HG03064 (cell line): ENCODE results near the gene TUBA8.
"Not testable (repeated sequence)": the region's sequence is repeated elsewhere in the genome, so short reads cannot be mapped to it uniquely, and the experiment has no call there.

Source experiments
- ATAC-seq: cut with Tn5 transposase; IDR thresholded peaks from one replicate; pipeline ENCODE4 v1.9.1; 2021; ENCODE audit warnings: low read depth; ENCODE audit not compliant: unreplicated experiment

The TUBA8 gene

GRCh38 chr22:18123476-18124025 is 12.9 kb downstream of the TUBA8 start:
- ATAC-seq, result not testable (repeated sequence)

DNA sequence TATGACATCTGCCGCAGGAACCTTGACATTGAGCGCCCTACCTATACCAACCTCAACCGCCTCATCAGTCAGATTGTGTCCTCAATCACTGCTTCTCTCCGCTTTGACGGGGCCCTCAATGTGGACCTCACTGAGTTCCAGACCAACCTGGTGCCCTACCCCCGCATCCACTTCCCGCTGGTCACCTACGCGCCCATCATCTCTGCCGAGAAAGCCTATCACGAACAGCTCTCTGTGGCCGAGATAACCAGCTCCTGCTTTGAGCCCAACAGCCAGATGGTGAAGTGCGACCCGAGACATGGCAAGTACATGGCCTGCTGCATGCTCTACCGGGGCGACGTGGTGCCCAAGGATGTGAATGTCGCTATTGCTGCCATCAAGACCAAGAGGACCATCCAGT is 16.0 kb downstream of the TUBA8 start:
- no peak for ATAC-seq

- ATAC-seq, result no peak
These were observed 19.4 kb downstream of the TUBA8 start for GRCh38 chr22:18130018-18130417.

- ATAC-seq, result no peak
These were observed 20.3 kb downstream of the TUBA8 start for GRCh38 chr22:18130699-18131429.

- no peak for ATAC-seq
These were observed 22.8 kb downstream of the TUBA8 start for GRCh38 chr22:18133452-18133851.

DNA sequence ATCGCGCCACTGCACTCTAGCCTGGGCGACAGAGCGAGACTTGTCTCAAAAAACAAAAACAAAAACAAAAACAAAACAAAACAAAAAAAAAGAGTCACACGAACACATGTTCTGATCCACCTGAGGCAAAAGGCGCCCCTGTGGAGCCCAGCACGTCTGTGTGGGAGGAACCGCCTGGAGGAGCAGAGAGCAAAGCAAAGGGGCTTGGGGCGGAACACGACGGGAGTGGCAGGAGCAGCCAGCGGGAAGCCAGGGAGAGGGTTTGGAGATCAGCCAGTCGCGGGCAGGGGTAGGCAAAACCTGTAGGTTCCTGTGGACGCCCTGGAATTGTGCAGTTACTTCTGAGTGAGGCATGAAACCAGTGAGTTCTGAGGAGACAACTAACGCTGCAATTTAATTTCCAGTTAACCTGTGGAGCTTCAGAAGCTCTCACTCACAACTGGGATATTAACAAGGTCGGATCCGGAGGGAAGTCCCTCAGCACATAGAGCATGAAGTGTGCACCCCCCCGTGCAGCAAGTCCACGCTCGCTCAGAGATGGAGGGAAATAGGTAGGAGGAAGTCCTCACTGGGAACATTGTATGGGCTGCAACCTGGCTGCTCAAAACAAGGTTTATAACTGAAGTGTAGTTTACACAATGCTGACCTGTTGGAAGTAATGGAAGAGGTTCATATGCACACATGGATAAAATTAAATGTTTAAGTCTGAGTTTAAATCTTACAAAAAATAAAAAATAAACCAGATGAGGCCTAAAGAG is 26.1 kb downstream of the TUBA8 start:
- no peak for ATAC-seq

DNA sequence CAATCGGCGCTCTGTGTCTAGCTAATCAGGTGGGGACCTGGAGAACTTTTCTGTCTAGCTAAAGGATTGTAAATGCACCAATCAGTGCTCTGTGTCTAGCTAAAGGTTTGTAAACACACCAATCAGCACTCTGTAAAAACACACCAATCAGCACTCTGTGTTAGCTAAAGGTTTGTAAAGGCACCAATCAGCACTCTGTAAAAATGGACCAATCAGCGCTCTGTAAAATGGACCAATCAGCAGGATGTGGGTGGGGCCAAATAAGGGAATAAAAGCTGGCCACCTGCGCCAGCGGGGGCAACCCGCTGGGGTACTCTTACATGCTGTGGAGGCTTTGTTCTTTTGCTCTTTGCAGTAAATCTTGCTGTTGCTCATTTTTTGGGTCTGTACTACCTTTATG is 30.4 kb downstream of the TUBA8 start:
- not testable (repeated sequence) for ATAC-seq

GRCh38 chr22:18144105-18144504 is 33.5 kb downstream of the TUBA8 start:
- ATAC-seq, result no peak

DNA sequence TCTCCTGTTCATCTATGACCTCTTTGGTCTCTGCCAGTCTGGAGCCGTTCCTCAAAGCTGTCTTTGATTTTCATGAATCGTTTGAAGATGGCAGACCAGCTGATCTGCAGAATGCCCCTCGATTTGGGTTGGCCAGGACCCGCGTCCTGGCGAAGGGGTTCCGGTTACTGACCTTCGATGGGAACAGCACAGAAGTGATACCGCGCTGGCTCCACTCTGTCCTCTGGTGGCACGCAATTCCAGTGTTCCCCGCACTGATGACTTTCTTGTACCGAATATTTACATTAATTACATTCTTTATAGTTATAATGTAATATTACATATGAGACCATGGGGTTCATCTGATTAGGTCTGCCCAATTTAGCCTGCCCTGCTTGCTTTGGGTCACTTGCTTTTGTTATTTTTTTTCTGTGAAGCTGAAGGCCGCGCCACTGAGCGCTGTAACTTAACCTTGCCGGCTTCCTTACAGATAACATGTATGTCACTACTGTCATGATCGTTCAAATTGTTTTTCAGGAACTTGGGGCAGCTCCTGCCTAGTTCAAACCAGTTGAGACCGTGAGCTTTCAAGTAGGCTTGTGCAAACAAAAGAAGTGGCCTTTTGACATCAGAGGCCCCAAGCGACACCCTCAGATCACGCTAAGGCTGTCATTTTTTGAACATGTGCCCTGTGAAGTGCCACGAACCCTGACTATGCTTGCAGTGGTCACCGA is 35.2 kb downstream of the TUBA8 start:
- ATAC-seq, result no peak

GRCh38 chr22:18146389-18146753 is 35.8 kb downstream of the TUBA8 start:
- ATAC-seq, result no peak

GRCh38 chr22:18147791-18148190 is 37.2 kb downstream of the TUBA8 start:
- ATAC-seq, result no peak

DNA sequence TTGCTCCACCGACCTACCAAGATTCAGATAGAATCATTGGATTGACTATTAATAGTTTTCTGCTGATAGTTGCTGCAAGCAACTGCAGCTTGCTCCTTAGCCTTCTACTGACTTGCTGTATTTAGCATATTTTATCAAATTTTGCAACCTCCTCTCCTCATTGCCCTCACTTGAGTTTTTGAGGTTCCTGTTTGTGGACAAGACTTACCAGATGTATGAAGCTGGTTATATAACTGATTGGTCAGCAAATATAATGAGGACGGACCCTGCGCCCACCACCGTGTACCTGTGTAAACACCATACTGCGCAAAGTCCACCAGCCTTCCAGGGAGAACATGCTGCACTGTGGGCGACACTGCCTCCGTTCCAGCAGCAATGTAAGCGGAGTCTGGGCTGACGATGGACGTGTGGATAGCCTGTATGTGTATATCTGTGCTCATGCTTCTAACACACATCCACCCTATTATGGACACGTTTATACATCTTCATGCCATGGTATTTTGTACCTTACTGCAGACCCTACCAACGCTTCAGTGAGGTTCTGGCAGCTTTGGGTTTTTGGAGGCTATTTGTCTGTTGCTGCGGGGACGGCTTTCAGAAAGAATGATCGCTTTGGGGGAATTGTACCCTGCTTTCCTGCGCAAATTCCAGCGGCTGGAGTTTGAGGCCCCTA is 37.8 kb downstream of the TUBA8 start:
- no peak for ATAC-seq

DNA sequence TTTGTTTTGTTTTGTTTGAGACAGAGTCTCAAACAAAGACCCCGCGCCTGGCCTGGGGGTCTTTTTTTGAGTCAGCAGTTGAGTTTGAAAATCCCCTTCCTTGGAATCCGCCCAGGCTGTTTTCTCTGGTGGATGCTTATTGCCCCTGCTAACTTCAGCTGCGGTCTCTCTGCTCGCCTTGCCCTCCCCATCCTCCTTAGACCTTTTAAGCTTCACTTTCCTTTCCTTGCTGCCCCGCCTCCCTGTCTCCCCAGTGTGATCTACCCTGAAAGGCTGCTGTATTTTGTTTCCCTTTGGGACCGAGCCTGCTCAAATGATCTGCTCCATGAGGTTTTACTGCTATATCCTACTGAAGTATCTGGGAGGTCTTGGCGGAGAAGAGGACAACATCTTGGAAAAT is 41.9 kb downstream of the TUBA8 start:
- ATAC-seq, result no peak

DNA sequence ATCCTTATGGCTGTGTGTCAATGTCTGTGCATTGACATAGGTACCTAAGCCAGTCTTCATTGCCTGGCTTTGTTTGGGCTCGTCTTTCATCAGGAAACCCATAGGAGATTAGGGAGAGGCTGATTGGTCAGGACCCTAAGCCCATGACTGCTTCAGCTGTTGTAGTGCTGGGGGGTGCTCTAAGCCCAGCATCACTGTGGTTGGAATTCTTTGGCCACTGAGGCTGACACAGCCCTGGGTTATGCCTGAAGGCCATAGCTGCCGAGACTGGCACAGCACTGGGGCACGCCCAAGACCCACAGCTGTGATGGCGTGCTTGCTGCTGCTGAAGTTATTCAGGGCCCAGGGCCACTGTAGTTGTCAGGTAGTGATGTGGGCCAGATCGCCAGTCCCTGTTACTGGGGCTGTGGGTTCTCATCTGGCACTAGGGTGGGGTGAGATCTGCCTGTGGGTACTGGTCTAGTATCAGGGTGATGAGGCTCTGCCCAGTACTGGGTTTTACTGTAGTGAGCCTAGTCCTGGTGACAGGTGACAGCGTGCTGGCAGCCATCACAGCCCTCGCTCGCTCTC is 44.3 kb downstream of the TUBA8 start:
- ATAC-seq, result no peak

DNA sequence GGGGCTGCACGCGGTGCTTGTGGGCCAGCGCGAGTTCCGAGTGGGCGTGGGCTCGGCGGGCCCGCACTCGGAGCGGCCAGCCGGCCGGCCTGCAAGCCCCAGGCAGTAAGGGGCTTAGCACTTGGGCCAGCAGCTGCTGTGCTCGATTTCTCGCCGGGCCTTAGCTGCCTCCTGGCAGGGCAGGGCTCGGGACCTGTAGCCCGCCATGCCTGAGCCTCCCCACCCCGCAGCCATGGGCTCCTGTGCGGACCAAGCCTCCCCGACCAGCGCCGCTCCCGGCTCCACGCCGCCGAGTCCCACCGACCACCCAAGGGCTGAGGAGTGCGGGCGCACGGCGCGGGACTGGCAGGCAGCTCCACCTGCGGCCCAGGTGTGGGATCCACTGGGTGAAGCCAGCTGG is 44.9 kb downstream of the TUBA8 start:
- ATAC-seq, result not testable (repeated sequence)

DNA sequence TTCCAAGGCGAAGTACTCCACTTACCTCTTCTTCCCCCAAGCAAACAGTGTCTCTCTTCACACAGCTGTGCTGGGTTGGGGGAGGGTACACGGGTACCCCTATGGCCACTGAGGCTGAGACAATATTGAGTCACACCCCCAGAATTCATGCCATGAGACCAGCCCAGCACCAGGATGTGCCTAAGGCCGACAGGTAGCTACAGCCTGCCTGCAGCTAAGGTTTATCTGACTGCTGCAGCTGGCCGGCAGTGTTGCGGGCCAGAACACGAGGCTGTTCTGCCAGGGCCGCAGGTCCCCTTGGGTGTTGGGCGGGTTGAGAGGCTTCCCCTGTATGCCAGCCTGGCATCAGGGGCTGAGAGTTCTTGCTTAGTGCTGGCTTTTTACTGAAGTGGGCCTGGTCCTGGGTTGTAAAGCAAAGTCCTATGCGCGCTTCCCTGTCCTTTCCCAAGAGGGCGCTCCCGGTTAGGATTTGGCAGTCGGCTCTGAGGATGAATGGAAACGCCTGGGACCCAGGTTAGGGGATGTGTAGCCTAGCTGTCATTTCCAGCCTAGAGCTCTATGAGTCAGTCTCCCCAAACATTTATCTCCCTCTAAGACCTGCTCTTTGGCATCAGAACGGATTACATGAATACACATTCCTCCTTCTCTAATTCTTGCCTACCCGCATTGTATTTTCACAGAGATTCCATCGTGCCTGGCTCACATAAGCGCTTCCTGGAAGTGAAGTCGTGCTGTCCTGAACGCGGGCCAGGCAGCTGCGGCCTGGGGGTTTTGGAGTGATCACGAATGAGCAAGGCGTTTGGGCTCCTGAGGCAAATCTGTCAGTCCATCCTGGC is 46.5 kb downstream of the TUBA8 start:
- no peak for ATAC-seq

- ATAC-seq, result no peak
These were observed 47.1 kb downstream of the TUBA8 start for GRCh38 chr22:18157714-18158028.

GRCh38 chr22:18160641-18161040 is 50.0 kb downstream of the TUBA8 start:
- not testable (repeated sequence) for ATAC-seq

DNA sequence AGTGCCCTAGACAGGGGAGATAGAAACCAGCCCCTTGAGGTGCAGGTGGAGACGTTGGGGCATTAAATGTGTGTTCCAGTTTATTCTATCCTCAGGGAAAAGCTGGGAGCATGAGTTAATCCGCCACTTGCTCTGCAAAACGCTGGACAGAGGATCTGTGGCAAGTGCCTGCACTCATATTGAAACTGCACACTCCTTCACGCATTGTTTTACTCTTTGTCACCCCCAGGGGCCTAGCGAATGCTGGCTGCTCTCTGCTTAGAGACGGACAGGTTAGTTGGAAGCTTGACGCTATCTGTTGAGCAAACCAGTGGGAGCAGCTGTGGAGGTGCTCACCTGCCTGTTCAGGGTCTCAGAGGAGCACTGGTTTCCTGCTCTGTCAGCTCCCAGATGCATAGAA is 53.2 kb downstream of the TUBA8 start:
- ATAC-seq, result not testable (repeated sequence)

- not testable (repeated sequence) for ATAC-seq
These were observed 54.0 kb downstream of the TUBA8 start for GRCh38 chr22:18164584-18164983.
